Bone marrow (tissue), 2 donors: ENCODE data around the gene RFFL.
"Not testable (repeated sequence)": the region's sequence is repeated elsewhere in the genome, so short reads cannot be mapped to it uniquely, and the experiment has no call there.

Experiments
- DNase-seq, 2 donors: peaks; one replicate each; lab custom pipeline; 2025; lab: John Stamatoyannopoulos, UW

Gene RFFL, protein sequence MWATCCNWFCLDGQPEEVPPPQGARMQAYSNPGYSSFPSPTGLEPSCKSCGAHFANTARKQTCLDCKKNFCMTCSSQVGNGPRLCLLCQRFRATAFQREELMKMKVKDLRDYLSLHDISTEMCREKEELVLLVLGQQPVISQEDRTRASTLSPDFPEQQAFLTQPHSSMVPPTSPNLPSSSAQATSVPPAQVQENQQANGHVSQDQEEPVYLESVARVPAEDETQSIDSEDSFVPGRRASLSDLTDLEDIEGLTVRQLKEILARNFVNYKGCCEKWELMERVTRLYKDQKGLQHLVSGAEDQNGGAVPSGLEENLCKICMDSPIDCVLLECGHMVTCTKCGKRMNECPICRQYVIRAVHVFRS

DNA sequence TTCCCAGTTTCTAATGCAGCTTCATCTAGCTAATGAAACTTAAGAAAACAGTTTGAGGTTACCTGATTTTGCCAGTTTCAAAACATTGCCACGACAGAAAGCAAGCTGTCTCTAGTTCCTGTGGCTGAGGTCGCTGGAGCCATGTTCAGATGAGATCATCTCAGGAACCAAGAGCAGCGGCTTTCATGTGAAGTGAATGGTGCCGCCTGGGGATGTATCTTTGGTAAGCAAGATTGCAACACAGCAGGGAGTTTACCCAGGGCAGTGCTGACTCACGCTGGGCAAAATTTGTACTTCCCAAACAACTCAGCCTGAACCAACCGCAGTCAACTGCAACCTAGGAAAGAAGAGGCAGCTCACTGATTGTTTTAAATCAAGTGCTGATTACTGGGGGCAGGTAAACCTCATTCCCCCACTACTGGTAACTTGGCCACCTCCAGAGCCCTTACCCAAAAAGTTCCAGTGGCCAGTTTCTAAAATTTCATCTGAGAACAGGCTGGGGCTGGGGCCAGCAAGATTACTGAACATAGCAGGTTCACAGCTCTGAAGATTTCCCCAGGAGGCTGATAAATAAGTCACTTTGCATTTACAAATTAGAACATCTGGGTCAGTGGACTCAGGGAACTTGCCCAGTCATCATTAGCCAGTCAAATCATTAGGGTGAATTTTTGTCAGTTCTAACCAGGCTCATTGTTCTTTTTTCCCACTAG is at the start of gene RFFL:
Gene RFFL (minus strand): TSS at position 194 of the 710 bp plus-strand sequence. CDS start 37,154 bp downstream, outside the sequence.
- DNase-seq = peak; percentile 62 to 96

DNA sequence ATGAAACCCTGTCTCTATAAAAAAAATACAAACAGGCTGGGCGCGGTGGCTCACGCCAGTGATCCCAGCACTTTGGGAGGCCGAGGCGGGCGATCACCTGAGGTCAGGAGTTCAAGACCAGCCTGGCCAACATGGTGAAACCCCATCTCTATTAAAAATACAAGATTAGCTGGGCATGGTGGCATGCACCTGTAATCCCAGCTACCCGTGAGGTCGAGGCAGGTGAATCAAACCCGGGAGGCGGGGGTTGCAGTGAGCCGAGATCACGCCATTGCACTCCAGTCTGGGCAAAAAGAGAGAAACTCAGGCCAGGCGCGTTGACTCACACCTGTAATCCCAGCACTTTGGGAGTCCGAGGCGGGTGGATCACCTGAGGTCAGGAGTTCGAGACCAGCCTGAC is 47.3 kb upstream of the RFFL start:
- not testable (repeated sequence) for DNase-seq

DNA sequence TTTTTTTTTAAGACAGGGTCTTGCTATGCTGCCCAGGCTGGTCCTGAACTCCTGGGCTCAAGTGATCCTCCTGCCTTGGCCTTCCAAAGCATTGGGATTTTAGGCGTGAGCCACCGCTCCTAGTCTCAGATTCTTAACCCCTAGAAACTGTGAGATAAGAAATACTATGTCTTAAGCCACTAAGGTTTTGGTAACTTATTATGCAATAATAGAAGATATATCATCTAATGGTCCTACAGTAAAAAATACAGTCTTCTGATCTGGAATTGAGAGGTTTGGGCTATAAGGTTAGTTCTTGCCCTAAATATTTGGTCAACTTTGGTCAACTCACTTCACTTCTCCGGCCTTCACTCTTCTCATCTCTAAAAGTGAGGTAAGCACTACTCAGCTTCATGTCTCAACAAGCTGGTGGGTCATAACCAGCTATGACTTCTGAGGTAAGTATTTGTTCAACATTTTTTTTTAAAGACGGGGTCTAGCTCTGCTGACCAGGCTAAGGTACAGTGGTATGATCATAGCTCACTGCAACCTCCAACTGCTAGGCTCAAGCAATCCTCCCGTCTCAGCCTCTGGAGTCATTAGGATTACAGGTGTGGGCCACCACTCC is 41.4 kb upstream of the RFFL start:
- no peak for DNase-seq

DNA sequence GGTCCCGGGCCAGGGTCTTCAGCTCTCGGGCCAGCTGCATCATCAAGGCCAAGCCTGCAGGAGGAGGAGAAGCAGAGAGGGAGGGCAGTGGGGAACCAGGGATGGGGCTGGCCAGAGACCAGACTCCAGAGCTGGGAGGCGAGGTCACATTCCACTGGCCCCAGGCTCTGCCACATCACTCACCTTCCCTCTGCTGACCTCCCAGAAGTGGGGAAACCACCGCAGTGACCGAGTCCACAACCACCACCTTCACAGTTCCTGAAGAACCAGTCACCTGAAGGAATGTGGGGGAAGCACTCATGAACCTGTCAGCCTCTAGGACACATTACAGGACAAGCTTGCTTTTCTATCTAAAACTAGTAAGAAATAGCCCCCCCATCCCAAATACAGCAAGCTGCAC is 39.8 kb upstream of the RFFL start:
- DNase-seq = no peak

DNA sequence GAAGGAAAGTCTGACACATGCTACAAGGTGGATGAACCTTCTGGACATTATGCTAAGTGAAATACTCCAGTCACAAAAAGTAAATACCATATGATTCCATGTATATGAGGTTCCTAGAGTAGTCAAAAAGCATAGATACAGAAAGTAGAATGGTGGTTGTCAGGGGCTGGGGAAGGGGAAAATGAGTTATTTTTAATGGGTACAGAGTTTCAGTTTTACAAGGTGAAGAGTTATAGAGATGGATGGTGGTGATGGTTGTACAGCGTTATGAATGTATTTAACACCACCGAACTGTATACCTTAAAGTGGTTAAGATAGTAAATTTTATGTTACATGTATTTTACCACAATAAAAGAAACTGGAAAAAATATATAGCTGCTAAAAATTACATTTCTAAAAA is 38.2 kb upstream of the RFFL start:
- DNase-seq = no peak

DNA sequence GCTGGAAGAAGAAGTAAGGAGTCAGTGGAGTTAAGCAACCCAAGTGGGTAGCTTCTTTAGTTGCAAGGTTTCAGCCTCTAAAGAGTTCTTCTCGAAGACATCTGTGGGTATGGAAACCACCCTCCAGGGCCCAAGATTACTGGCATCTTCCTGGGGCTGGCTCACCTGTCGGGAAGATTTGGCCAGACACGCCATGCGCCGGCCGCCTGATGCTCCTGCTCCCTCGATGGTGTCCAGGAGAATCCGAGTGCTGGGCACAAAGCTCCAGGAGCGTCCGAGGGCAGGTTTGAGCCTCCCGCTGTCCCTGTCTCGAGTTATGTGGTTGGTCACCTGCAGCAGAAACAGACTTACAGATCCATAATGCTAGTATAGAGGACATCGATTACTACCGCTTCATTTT is 37.5 kb upstream of the RFFL start:
- no peak for DNase-seq

DNA sequence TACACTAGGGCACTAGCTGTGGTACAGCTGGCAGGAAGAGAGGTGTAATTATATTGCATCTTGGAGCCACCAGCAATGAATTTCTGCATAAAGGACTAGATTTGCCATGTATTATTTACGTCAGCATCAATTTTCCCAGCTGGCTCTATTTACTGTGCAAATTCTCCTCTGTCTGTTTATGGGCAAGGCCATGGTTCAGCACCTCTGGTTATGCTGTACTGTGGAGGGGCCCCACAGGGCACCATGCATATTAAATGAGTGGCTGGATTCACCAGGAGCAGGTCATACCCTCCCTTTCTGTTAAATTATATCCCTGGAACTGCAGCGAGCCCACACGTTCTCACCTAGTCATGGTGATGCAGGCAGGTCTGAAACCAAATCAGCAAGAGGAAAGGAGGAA is 36.4 kb upstream of the RFFL start:
- no peak for DNase-seq

DNA sequence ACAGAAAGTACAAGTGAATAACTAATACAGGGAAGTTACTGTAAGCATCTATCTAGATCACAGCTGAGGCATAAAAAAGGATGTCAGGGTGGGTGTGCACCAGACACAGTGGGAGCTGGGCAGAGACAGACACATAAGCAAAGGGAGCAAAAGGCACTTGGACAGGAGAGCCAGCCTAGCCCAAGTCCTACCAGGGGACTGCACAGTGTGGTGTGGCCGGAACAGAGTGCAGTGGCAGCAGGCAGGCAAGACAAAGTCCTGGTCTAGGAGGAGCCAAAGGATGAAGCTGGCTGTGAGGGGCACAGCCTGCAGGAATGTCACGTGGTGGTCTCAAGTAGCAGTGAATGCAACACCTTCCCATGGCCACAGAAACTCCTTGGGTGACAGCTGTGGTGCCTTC is 34.3 kb upstream of the RFFL start:
- no peak for DNase-seq

DNA sequence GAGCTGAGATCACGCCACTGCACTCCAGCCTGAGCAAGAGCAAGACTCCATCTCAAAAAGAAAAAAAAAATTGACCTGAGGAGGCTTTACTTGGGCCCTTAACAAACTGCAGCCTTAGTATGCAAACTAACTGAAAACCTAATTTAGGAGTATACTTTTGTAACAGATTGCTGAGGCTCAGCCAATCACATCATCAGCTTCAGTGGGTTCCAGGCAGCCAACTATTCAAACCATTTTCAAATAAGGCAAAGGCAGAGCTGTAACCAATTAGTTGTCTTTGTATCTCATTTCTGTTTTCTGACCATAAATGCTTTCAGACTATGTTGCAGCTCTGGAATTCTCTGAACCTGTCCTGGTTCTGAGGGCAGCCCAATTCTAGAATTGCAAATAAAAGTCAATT is 32.2 kb upstream of the RFFL start:
- DNase-seq = no peak

DNA sequence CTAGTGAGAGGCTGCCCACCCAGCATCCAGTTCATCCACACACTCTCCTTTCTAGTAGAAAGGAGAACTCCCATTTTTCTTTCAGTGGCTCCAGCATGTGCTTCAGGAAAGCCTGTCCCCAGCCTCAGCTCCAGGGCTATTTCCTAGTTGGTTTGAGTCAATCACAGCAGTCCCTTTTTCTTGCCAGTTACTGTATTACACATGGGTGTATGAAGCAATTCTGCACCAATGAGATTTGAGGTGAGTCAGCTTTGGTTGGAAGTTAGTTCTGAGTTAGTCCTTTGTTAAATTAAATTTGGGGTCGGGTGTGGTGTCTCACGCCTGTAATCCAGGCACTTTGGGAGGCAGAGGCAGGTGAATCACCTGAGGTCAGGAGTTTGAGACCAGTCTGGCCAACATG is 31.4 kb upstream of the RFFL start:
- no peak for DNase-seq

DNA sequence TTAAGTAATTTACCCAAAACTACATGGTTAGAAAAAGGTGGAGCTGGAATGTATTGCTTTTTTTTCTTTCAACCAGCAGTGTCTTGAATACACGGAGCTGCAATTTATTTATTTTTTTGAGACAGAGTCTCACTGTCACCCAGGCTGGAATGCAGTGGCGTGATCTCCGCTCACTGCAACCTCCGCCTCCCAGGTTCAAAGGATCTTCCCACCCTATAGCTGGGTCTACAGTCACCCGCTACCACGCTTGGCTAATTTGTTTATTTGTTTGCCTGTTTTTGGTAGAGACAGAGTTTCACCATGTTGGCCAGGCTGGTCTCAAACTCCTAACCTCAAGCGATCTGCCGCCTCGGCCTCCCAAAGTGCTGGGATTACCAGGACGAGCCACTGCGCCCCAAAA is 27.2 kb upstream of the RFFL start:
- DNase-seq = not testable (repeated sequence)

DNA sequence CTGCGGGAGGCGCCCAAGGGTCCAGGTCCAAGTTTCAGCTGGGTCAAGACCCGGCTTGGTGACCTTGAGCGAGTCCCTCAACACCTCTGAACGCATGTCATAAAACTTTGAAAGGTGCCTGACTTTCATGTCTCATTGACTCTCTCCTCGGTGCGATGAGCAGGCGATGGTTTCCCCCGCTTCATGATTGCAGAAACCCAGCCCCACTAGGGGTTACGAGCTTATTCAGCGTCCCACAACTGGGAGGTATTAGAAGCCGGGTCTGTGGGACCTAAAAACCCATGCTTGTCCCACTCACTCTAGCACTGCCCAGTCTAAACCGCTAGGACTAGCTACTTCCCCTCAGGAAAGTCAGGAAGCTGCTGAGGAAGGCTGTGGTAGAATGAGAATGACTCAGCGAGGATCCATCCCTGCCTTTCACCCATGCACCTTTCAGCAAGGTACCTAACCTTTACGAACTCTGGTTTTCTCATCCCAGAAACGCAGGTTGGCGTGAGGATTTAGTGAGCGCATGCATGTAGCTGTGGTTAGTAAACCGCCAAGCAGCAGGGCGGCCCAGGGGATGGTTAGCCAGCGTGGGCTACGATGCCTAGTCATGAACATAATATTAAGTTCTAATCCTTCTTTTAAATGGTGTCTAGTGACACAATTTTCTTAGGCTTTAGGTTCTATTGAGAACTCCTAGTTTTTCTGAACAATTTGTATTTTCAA is 26.2 kb upstream of the RFFL start:
- DNase-seq = peak; percentile 44 to 80

DNA sequence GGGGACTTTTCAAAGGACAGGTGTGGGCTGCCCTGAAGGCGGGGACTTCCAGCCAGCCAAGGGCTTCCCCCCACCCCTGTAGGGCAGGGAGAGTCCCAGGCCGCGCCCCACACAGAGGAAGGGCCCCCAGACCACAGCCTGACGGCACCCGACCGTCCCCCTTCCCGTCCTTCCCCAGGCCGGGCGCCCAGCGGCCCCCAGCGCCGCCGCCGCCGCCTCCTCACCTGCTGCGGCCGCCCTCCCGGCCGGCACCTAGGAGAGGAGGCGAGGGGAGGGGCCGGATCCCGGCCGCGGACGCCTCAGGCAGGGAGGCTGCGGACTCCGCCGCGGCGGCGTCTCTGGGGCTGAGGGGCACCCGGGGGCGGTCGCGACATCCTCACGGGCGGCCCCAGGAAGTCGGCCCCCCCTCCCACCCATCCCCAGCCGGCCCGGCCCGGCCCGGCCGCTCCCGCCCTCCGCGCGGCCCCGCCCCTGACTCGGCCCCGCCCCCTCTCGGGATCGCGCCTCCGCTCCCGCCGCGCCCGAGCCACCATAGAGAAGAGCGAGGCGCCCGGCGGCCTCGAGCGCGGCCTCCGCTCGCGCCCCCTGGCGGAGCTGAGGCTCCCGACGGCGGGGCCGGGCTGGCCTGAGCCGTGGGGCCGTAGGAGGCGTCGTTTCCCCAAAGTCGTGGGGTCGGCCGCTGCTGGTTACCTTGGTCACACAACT is 25.5 kb upstream of the RFFL start:
- peak; percentile 45 to 80 for DNase-seq

DNA sequence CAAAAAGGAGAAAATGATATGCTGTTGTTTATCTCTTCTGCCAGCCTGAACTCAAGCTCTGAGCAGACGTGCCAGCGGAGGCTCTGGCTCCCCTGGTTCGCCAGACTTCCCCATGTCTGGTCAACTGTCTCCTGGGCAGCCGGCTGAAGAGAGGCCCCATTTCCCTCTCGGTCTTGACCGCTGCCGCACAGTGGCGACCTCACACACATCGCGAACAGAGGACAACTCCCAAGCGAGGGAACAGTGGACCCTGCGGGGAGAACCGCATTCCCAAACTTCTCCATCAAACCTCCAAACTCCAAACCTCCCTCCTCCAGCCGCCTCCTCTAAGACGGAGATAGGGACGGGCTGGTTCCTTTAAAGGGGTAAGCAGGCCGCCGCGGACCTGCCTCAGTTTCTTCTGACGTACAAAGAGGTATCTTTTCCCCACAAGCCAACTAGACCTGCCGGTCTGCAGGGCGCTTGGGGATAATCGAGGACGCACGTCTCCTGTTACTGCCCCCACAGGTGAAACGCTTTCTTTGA is 24.9 kb upstream of the RFFL start:
- peak in 1 of 2 donors; percentile 57 for DNase-seq

DNA sequence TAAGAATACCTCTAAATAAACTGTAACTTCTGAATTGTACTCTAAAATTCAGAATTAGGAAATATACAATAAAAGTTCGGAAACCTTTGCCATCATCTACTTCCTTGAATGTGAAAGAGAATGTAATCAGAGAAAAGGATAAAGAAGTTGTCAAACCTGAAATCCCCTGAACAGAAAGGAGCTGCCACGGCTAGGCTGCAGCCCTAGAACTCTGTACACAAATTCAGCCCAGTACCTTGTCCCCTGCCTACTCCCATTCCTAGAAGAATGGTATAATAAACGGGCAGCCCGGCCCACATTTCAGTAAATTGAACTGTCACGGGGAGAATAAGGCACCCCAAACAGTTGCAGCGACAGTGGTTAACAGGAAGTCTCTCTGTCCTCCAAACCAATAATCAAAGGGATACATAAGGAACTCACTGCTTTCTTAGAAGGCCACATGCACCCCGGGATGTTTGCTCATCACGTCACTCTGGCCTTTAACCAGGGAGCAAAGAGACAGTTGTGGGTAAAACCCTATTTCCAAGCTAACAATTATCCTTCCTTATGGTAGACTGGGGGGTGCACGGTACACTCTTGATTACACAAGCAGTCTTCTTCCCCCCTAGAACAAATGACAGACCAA is 24.3 kb upstream of the RFFL start:
- no peak for DNase-seq

DNA sequence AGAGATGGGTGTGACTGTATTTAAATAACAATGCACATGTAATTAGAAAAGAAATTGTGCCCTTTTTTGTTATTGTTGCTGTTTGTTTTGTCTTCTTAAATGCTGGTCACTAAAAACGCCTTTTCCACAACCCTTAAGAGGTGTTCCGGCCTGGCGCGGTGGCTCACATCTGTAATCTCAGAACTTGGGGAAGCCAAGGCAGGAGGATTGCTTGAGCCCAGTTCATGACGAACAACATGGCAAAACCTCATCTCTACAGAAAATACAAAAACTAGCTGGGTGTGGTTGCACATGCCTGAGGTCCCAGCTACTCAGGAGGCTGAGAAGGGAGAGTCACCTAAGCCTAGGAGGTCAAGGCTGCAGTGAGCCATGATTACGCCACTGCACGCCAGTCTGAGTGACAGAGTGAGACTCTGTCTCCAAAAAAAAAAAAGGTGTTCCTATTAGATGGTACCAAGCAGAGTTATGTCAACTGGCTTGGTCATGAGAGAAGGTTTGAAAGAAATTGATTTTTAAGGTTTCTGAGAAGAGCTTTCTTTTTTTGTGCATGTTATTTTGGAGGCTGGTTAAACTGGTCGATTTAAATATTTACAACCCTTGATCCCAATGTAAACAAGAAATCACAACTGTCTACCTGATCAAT is 23.5 kb upstream of the RFFL start:
- no peak for DNase-seq

DNA sequence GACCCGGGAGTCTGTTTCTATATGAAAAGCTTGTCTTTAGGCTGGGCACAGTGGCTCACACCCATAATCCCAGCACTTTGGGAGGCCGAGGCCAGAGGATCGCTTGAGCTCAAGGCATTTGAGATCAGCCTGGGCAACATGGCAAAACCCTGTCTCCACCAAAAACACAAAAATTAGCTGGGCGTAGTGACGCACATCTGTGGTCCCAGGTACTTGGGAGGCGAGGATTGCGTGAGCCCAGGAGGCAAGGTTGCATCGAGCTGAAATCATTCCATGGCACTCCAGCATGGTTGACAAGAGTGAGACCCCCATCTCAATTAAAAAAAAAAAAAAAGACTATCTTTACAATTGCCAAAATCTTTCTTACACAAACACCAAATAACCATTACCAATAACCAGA is 22.7 kb upstream of the RFFL start:
- no peak for DNase-seq

DNA sequence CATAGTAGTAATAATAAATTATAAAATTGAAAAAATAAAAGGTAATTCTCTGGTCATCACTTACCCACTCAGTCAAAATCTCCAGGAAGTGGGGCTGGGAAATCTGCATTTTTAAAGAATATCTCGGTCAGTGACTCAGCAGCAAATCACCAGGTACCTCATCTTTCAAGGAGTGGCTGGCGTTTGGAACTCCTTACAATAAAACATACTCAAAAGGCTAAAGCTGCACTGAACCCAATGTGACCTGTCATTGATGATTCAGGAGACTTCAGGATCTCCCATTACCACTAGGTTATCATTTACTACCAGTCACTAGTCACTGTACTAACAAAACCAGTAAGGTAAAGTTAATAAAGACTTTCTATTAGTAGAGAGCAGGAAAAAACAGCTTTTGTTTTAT is 21.5 kb upstream of the RFFL start:
- DNase-seq = no peak

DNA sequence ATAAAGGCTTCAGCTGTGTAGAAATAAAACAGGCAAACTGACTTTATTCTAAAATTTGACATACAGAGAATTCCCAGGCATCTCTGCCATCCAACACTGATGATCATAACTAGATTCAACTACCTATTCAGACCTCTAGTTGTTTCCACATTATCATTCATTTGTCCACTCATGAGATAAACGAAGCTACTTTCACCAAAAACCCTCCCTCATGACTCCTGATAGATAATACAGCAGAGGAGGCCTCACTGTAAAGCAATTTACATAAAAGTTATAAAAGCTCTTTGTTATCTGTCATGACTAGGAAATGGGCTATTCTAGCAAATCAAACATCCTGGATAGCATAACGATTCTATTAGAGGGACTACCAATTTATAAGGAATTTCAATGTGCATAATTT is 19.6 kb upstream of the RFFL start:
- DNase-seq = no peak

DNA sequence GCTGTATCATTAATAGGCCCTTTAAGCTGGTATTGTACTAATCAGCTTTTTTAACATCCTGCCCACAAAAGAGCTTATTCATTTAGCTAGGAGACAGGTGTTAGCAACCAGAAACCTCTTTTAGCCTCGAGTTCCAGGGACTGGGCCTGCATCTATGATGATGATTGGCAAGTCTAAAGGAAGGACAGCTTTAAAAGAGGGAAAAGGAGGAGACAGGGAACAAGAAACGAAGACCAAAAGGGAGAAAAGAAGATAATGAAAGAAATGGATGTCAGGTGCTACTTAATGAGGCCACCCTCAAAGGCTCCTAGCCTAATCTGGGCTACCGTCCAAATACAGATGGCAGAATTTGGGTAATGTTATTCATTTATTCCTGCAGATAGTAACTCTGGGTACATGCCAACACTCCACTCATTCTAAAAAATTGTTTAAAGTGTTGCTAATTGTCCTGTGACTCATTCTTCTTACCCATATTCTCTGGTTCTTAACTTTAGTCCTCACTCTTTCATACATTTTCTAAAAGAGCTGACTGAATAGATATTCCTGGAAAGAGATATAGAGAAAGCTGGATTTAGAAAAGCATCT is 18.7 kb upstream of the RFFL start:
- DNase-seq = peak in 1 of 2 donors; percentile 30
